SK-N-DZ (cell line): ENCODE results near the gene LRRC9.
"Not testable (repeated sequence)": the region's sequence is repeated elsewhere in the genome, so short reads cannot be mapped to it uniquely, and the experiment has no call there.

Source experiments
- DNase-seq: peaks from one replicate; pipeline ENCODE4 v3.0.0-alpha.2; 2015; ENCODE audit warnings: low spot score

Gene LRRC9

GRCh38 chr14:60061371-60061770 lies 141.4 kb downstream of the LRRC9 start:
- DNase-seq = no peak

- peak; percentile 9 for DNase-seq
Observed at GRCh38 chr14:60064491-60065072, 144.6 kb downstream of the LRRC9 start.

- DNase-seq = no peak
Observed at GRCh38 chr14:60067882-60068281, 147.9 kb downstream of the LRRC9 start.

GRCh38 chr14:60079723-60080122 lies 159.8 kb downstream of the LRRC9 start:
- no peak for DNase-seq

- no peak for DNase-seq
Observed at GRCh38 chr14:60085085-60085484, 165.1 kb downstream of the LRRC9 start.

- DNase-seq = no peak
Observed at GRCh38 chr14:60085693-60086092, 165.7 kb downstream of the LRRC9 start.

- DNase-seq = peak; percentile 28
Observed at GRCh38 chr14:60087668-60088067, 167.7 kb downstream of the LRRC9 start.

GRCh38 chr14:60089221-60089620 lies 169.3 kb downstream of the LRRC9 start:
- no peak for DNase-seq

- peak; percentile 23 for DNase-seq
Observed at GRCh38 chr14:60090864-60091519, 171.0 kb downstream of the LRRC9 start.

- peak; percentile 96 for DNase-seq
Observed at GRCh38 chr14:60091550-60092525, 171.9 kb downstream of the LRRC9 start, which contains the start of gene PCNX4. PCNX4 (plus strand) TSS chr14:60091923; CDS start chr14:60107639, 15,716 bp downstream.

GRCh38 chr14:60092526-60092920 lies 172.6 kb downstream of the LRRC9 start:
- DNase-seq = peak; percentile 29

- DNase-seq = no peak
Observed at GRCh38 chr14:60093080-60093479, 173.1 kb downstream of the LRRC9 start.

GRCh38 chr14:60093606-60094005 lies 173.7 kb downstream of the LRRC9 start:
- no peak for DNase-seq

GRCh38 chr14:60094306-60094897 lies 174.5 kb downstream of the LRRC9 start:
- no peak for DNase-seq

GRCh38 chr14:60095231-60095630 lies 175.3 kb downstream of the LRRC9 start:
- DNase-seq = no peak

GRCh38 chr14:60095781-60096450 lies 176.0 kb downstream of the LRRC9 start:
- DNase-seq = no peak

- no peak for DNase-seq
Observed at GRCh38 chr14:60097974-60098373, 178.0 kb downstream of the LRRC9 start.

GRCh38 chr14:60099855-60100254 lies 179.9 kb downstream of the LRRC9 start:
- not testable (repeated sequence) for DNase-seq

GRCh38 chr14:60101786-60102185 lies 181.8 kb downstream of the LRRC9 start:
- no peak for DNase-seq

GRCh38 chr14:60102389-60102788 lies 182.4 kb downstream of the LRRC9 start:
- no peak for DNase-seq

GRCh38 chr14:60106339-60106738 lies 186.4 kb downstream of the LRRC9 start:
- no peak for DNase-seq
